OCI-LY7 (cell line): ENCODE data around the gene NSD2. TPM values are rescaled to one million over a fixed set of nuclear protein-coding genes. Genes with fewer than 3 reads are reported as not detected.

ENCODE experiments used
- BruUV-seq: library from RNA; stranded (reverse); fragments of 400-500 nt; replicated peaks from 2 replicates; lab custom pipeline; 2021; lab: Mats Ljungman, UMichigan
- CTCF ChIA-PET: fragments of 300-600 bp; sonication (Branson Sonifier 250); formaldehyde crosslinking; loops from one replicate; lab custom pipeline; 2022; ENCODE audit warnings: antibody characterized with exemption; ENCODE audit not compliant: unreplicated experiment; lab: Charles Lee
- POLR2A ChIA-PET: fragments of 300-600 bp; sonication (Branson Sonifier 250); formaldehyde crosslinking; loops from one replicate; lab custom pipeline; 2022; ENCODE audit warnings: antibody characterized with exemption; lab: Charles Lee
- DNase-seq: peaks from one replicate; pipeline ENCODE4 v3.0.0-alpha.2; 2015; ENCODE audit warnings: low spot score
- H2AFZ ChIP-seq: fragments of 200-600 bp; sonication (generic), shearing (Covaris generic); 2 replicates; pipeline ENCODE4 v1.6.1; 2014; ENCODE audit warnings: mild to moderate bottlenecking, antibody characterized with exemption, low read length, moderate library complexity
- H3K27ac ChIP-seq: fragments of 200-600 bp; sonication (generic); 2 replicates; pipeline ENCODE4 v1.5.1; 2014; ENCODE audit warnings: mixed run types, low read depth, mild to moderate bottlenecking, moderate library complexity, low read length, inconsistent platforms; ENCODE audit not compliant: poor library complexity, severe bottlenecking
- H3K36me3 ChIP-seq: fragments of 200-600 bp; sonication (generic); 2 replicates; pipeline ENCODE4 v1.6.1; 2014; ENCODE audit warnings: mild to moderate bottlenecking, antibody characterized with exemption, low read length, moderate library complexity, mixed read lengths; ENCODE audit not compliant: insufficient read depth
- H3K4me1 ChIP-seq: fragments of 200-600 bp; sonication (generic); 2 replicates; pipeline ENCODE4 v1.5.1; 2014; ENCODE audit warnings: mild to moderate bottlenecking, low read length; ENCODE audit not compliant: insufficient read depth, poor library complexity, severe bottlenecking
- H3K4me2 ChIP-seq: fragments of 200-600 bp; sonication (generic); 2 replicates; pipeline ENCODE4 v1.6.1; 2014; ENCODE audit warnings: mild to moderate bottlenecking, low read length
- H3K4me3 ChIP-seq: fragments of 200-600 bp; sonication (generic); 2 replicates; pipeline ENCODE4 v1.5.1; 2014; ENCODE audit warnings: mild to moderate bottlenecking, low read depth, low read length; ENCODE audit not compliant: poor library complexity, severe bottlenecking
- H3K79me2 ChIP-seq: fragments of 200-600 bp; sonication (generic); 2 replicates; pipeline ENCODE4 v1.6.1; 2016; ENCODE audit warnings: low read depth, mild to moderate bottlenecking, low read length, moderate library complexity, mixed read lengths; ENCODE audit not compliant: insufficient read depth
- H3K9me2 ChIP-seq: fragments of 200-600 bp; sonication (generic); 2 replicates; pipeline ENCODE4 v1.6.1; 2016; ENCODE audit warnings: mild to moderate bottlenecking, low read length, mixed read lengths; ENCODE audit not compliant: insufficient read depth
- H3K9me3 ChIP-seq: fragments of 200-600 bp; sonication (generic); 2 replicates; pipeline ENCODE4 v1.6.1; 2014; ENCODE audit warnings: mild to moderate bottlenecking, mixed run types, low read length, mixed read lengths
- H4K20me1 ChIP-seq: fragments of 200-600 bp; sonication (generic); 2 replicates; pipeline ENCODE4 v1.6.1; 2014; ENCODE audit warnings: mild to moderate bottlenecking, antibody characterized with exemption, low read length, moderate library complexity, mixed read lengths; ENCODE audit not compliant: insufficient read depth
- EZH2phosphoT487 ChIP-seq: fragments of 200-600 bp; sonication (generic); IDR thresholded peaks from 2 replicates; pipeline ENCODE4 v1.6.1; 2018; ENCODE audit warnings: low read depth, borderline replicate concordance, mild to moderate bottlenecking, mixed run types, antibody characterized with exemption, low read length, moderate library complexity, mixed read lengths
- intact Hi-C: fragments of 100-400 bp; cut with micrococcal nuclease; formaldehyde crosslinking; loops from one replicate; pipeline ENCODE4 v1.10.0; 2022; ENCODE audit not compliant: unreplicated experiment
- total RNA-seq, 2 experiments: library from RNA; depleted of rRNA in 1 of 2; stranded (reverse); fragments of >200 nt in 1 of 2; shearing (Covaris generic) in 1 of 2; gene quantifications; 2 replicates each; pipeline ENCODE4 v1.2.3, GENCODE V29; 2014 to 2022
- TF ChIP-seq, protein P1 (sequence below): fragments of 200-600 bp; sonication (generic); conservative IDR thresholded peaks from 2 replicates; pipeline ENCODE4 v1.5.1; 2014; ENCODE audit warnings: mild to moderate bottlenecking, antibody characterized with exemption, low read length, moderate library complexity, mixed read lengths

The NSD2 gene
- total RNA-seq, 2 experiments from 2014 or later, result 169 to 329 TPM

- ChIA-PET POLR2A (interaction anchor here (0.6 to 1.6 kb wide), 3 partner anchors 14 to 711 kb away, joined by 3 to 8 read pairs (median 5); partner anchors contain the start of gene NELFA), CTCF (no interaction called here)
- H2AFZ ChIP-seq, result no peak overlapping the region
- H3K27ac ChIP-seq, result no peak overlapping the region
- no peaks in the 10 kb centered on the region for H3K4me1 ChIP-seq
- no peaks in the 10 kb centered on the region for H3K9me2 ChIP-seq
- no peak overlapping the region for H3K4me3 ChIP-seq
- H3K36me3 ChIP-seq, result peaks cover 76% of the 10 kb centered on the region
- intact Hi-C loops, result no loop called here
- no TSS peak for BruUV-seq
- no peaks in the 10 kb centered on the region for H4K20me1 ChIP-seq
- H3K9me3 ChIP-seq, result peaks cover 27% of the 10 kb centered on the region
- TF ChIP-seq, protein P1, sequence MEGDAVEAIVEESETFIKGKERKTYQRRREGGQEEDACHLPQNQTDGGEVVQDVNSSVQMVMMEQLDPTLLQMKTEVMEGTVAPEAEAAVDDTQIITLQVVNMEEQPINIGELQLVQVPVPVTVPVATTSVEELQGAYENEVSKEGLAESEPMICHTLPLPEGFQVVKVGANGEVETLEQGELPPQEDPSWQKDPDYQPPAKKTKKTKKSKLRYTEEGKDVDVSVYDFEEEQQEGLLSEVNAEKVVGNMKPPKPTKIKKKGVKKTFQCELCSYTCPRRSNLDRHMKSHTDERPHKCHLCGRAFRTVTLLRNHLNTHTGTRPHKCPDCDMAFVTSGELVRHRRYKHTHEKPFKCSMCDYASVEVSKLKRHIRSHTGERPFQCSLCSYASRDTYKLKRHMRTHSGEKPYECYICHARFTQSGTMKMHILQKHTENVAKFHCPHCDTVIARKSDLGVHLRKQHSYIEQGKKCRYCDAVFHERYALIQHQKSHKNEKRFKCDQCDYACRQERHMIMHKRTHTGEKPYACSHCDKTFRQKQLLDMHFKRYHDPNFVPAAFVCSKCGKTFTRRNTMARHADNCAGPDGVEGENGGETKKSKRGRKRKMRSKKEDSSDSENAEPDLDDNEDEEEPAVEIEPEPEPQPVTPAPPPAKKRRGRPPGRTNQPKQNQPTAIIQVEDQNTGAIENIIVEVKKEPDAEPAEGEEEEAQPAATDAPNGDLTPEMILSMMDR, result no peak
- no peak for TF ChIP-seq EZH2phosphoT487
- H3K79me2 ChIP-seq, result peaks cover 60% of the 10 kb centered on the region
- no peak overlapping the region for H3K4me2 ChIP-seq
- DNase-seq, result no peak
Observed at GRCh38 chr4:1994938-1995337, 123.7 kb downstream of the NSD2 start.

DNA sequence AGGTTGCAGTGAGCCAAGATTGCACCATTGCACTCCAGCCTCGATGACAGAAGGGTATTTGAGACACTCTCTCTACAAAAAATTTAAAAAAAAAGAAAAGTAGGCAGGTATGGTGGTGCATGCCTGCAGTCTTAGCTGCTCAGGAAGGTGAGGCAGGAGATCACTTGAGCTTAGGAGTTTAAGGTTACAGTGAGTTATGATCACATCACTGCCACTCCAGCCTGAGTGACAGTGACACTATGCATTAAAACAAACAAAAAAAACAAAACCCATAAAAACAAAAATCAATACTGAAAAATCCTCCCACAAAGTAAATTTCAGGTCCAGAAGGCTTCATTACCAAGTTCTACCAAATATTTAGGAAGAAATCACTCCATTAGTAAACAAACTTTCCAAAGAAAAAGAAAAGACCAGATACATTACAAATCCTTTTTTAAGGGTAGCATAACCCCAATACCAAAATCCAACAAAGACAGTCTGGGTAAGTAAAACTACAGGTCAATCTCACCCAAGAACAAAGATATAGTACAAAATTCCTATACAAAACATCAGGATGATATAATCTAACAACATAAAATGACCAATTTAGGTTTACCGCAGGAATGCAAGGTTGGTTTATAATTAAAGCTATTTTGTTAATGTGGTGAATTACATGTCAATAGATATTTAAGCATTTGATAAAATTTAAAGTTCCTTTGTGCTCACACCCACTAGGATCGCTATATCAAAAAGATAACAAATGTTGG lies 125.8 kb downstream of the NSD2 start:
- ChIA-PET CTCF (no interaction called here), POLR2A (interaction anchor here (1.2 to 1.3 kb wide), 2 partner anchors 9 to 35 kb away, joined by 3 read pairs; no protein-coding TSS in a partner anchor)
- BruUV-seq, result no TSS peak
- Histone ChIP-seq H3K9me2 (no peaks in the 10 kb centered on the region), H4K20me1 (no peaks in the 10 kb centered on the region), H3K36me3 (peaks cover 79% of the 10 kb centered on the region), H3K4me3 (no peak overlapping the region), H2AFZ (no peak overlapping the region), H3K9me3 (peaks cover 27% of the 10 kb centered on the region), H3K79me2 (peaks cover 79% of the 10 kb centered on the region), H3K27ac (no peak overlapping the region), H3K4me2 (no peak overlapping the region), H3K4me1 (no peaks in the 10 kb centered on the region)
- DNase-seq, result no peak
- intact Hi-C loops, result no loop called here
- TF ChIP-seq EZH2phosphoT487, result no peak
- TF ChIP-seq, protein P1, result no peak

GRCh38 chr4:1997712-1998111 lies 126.5 kb downstream of the NSD2 start:
- Histone ChIP-seq H3K79me2 (peaks cover 86% of the 10 kb centered on the region), H3K4me1 (no peaks in the 10 kb centered on the region), H3K9me2 (no peaks in the 10 kb centered on the region), H3K36me3 (peaks cover 83% of the 10 kb centered on the region), H3K27ac (no peak overlapping the region), H3K4me2 (no peak overlapping the region), H4K20me1 (no peaks in the 10 kb centered on the region), H3K9me3 (peaks cover 27% of the 10 kb centered on the region), H2AFZ (no peak overlapping the region), H3K4me3 (no peak overlapping the region)
- ChIA-PET POLR2A (interaction anchor here (1.2 kb wide), 1 partner anchor 8 kb away, joined by 3 read pairs; no protein-coding TSS in a partner anchor), CTCF (no interaction called here)
- intact Hi-C loops, result no loop called here
- no peak for TF ChIP-seq EZH2phosphoT487
- TF ChIP-seq, protein P1, result no peak
- no peak for DNase-seq
- no TSS peak for BruUV-seq
